Astrocyte (in vitro differentiated cells and primary cell): ENCODE measurements around the gene FRMD3. TPM values are rescaled to one million over a fixed set of nuclear protein-coding genes. Genes with fewer than 3 reads are reported as not detected.

ENCODE experiments used
- DNase-seq: peaks from one replicate; pipeline ENCODE4 v3.0.0-alpha.2; 2010; ENCODE audit warnings: low read depth
- FAIRE-seq: peaks from 2 replicates; lab custom pipeline; 2011; peaks lifted over from hg19 to GRCh38; lab: Jason Lieb, UNC
- H2AFZ ChIP-seq: 2 replicates; pipeline ENCODE4 v1.6.0; 2012; ENCODE audit warnings: low read depth, low read length, inconsistent platforms
- H3K27ac ChIP-seq: 2 replicates; pipeline ENCODE4 v1.5.1; 2011; ENCODE audit warnings: low read depth, low read length, inconsistent platforms
- H3K27me3 ChIP-seq: 2 replicates; pipeline ENCODE4 v1.6.0; 2011; ENCODE audit warnings: low read length, inconsistent platforms; ENCODE audit not compliant: insufficient read depth
- H3K36me3 ChIP-seq: 2 replicates; pipeline ENCODE4 v1.5.1; 2011; ENCODE audit warnings: low read length, inconsistent platforms; ENCODE audit not compliant: insufficient read depth
- H3K4me1 ChIP-seq: 2 replicates; pipeline ENCODE4 v1.5.1; 2011; ENCODE audit warnings: low read length, inconsistent platforms; ENCODE audit not compliant: insufficient read depth
- H3K4me2 ChIP-seq: 2 replicates; pipeline ENCODE4 v1.6.0; 2012; ENCODE audit warnings: low read length, inconsistent platforms
- H3K4me3 ChIP-seq: 2 replicates; pipeline ENCODE4 v1.5.1; 2011; ENCODE audit warnings: low read depth, mild to moderate bottlenecking, low read length, inconsistent platforms; ENCODE audit not compliant: insufficient read depth
- H3K79me2 ChIP-seq: 2 replicates; pipeline ENCODE4 v1.6.0; 2012; ENCODE audit warnings: mild to moderate bottlenecking, low read length, inconsistent platforms; ENCODE audit not compliant: insufficient read depth
- H3K9ac ChIP-seq: 2 replicates; pipeline ENCODE4 v1.6.0; 2012; ENCODE audit warnings: mild to moderate bottlenecking, low read length, inconsistent platforms
- H3K9me3 ChIP-seq: 2 replicates; pipeline ENCODE4 v1.5.1; 2012; ENCODE audit warnings: low read depth, mild to moderate bottlenecking, low read length, inconsistent platforms; ENCODE audit not compliant: insufficient read depth
- H4K20me1 ChIP-seq: 2 replicates; pipeline ENCODE4 v1.6.0; 2012; ENCODE audit warnings: low read length, inconsistent platforms; ENCODE audit not compliant: insufficient read depth
- H3K27ac Mint-ChIP-seq: one replicate; pipeline ENCODE4 v1.8.0; 2021; ENCODE audit warnings: mild to moderate bottlenecking, mixed read lengths; ENCODE audit not compliant: unreplicated experiment
- H3K27me3 Mint-ChIP-seq: one replicate; pipeline ENCODE4 v1.8.0; 2021; ENCODE audit warnings: low read depth, mixed read lengths; ENCODE audit not compliant: unreplicated experiment
- H3K36me3 Mint-ChIP-seq: one replicate; pipeline ENCODE4 v1.8.0; 2021; ENCODE audit warnings: low read depth, mixed read lengths; ENCODE audit not compliant: unreplicated experiment
- H3K4me1 Mint-ChIP-seq: one replicate; pipeline ENCODE4 v1.8.0; 2021; ENCODE audit warnings: low read depth, mixed read lengths; ENCODE audit not compliant: unreplicated experiment
- H3K4me3 Mint-ChIP-seq: one replicate; pipeline ENCODE4 v1.8.0; 2021; ENCODE audit warnings: mild to moderate bottlenecking, moderate library complexity, mixed read lengths; ENCODE audit not compliant: unreplicated experiment
- H3K9me3 Mint-ChIP-seq: one replicate; pipeline ENCODE4 v1.8.0; 2021; ENCODE audit warnings: mild to moderate bottlenecking, mixed read lengths; ENCODE audit not compliant: unreplicated experiment
- CTCF ChIP-seq: IDR thresholded peaks from 2 replicates; pipeline ENCODE4 v1.5.1; 2011; ENCODE audit warnings: low read depth, mild to moderate bottlenecking, inconsistent platforms, low read length, moderate library complexity; ENCODE audit not compliant: insufficient read depth
- EZH2 ChIP-seq: IDR thresholded peaks from 2 replicates; pipeline ENCODE4 v1.6.1; 2012; ENCODE audit warnings: mild to moderate bottlenecking, low read length, inconsistent platforms; ENCODE audit not compliant: insufficient read depth
- total RNA-seq: library from RNA; stranded (reverse); gene quantifications from 2 replicates; pipeline ENCODE4 v1.2.1, GENCODE V29; 2021

The FRMD3 gene
- total RNA-seq, 1 donor from 2014 or later, result 0.39 TPM

- H3K27me3 ChIP-seq, result no peaks in the 10 kb centered on the region
- H3K9me3 ChIP-seq, result no peaks in the 10 kb centered on the region
- no peaks in the 10 kb centered on the region for H3K4me1 ChIP-seq
- TF ChIP-seq CTCF (no peak), EZH2 (no peak)
- no peak overlapping the region for H3K4me3 Mint-ChIP-seq
- H4K20me1 ChIP-seq, result no peaks in the 10 kb centered on the region
- H3K4me2 ChIP-seq, result no peak overlapping the region
- peaks cover 9% of the 10 kb centered on the region for H3K27me3 Mint-ChIP-seq
- no peak overlapping the region for H2AFZ ChIP-seq
- no peaks in the 10 kb centered on the region for H3K4me1 Mint-ChIP-seq
- no peak for FAIRE-seq
- DNase-seq, result no peak
- H3K27ac ChIP-seq, result no peak overlapping the region
- H3K36me3 Mint-ChIP-seq, result no peaks in the 10 kb centered on the region
- H3K27ac Mint-ChIP-seq, result no peak overlapping the region
- H3K79me2 ChIP-seq, result no peaks in the 10 kb centered on the region
- H3K4me3 ChIP-seq, result no peak overlapping the region
- H3K36me3 ChIP-seq, result no peaks in the 10 kb centered on the region
- H3K9ac ChIP-seq, result no peak overlapping the region
- H3K9me3 Mint-ChIP-seq, result peaks cover 1% of the 10 kb centered on the region
Measured at GRCh38 chr9:83291196-83291595, 247.0 kb downstream of the FRMD3 start.

- TF ChIP-seq EZH2, result no peak
- TF ChIP-seq CTCF, result no peak
- H3K27me3 Mint-ChIP-seq, result peaks cover 5% of the 10 kb centered on the region
- no peak for FAIRE-seq
- H3K36me3 Mint-ChIP-seq, result no peaks in the 10 kb centered on the region
- Histone ChIP-seq H3K4me1 (no peaks in the 10 kb centered on the region), H3K27me3 (peaks cover 2% of the 10 kb centered on the region), H3K9me3 (no peaks in the 10 kb centered on the region), H3K4me2 (no peak overlapping the region), H4K20me1 (no peaks in the 10 kb centered on the region), H3K9ac (no peak overlapping the region), H3K4me3 (no peak overlapping the region), H3K36me3 (no peaks in the 10 kb centered on the region), H3K79me2 (no peaks in the 10 kb centered on the region), H3K27ac (no peak overlapping the region), H2AFZ (no peak overlapping the region)
- no peak for DNase-seq
- no peaks in the 10 kb centered on the region for H3K4me1 Mint-ChIP-seq
- no peak overlapping the region for H3K4me3 Mint-ChIP-seq
- H3K27ac Mint-ChIP-seq, result no peak overlapping the region
- H3K9me3 Mint-ChIP-seq, result peaks cover 1% of the 10 kb centered on the region
Measured at GRCh38 chr9:83290692-83291091, 247.5 kb downstream of the FRMD3 start.

GRCh38 chr9:83287021-83287420 lies 251.2 kb downstream of the FRMD3 start:
- peaks cover 1% of the 10 kb centered on the region for H3K4me1 ChIP-seq
- Mint-ChIP-seq H3K27me3 (peaks cover 5% of the 10 kb centered on the region), H3K27ac (no peak overlapping the region), H3K9me3 (peaks cover 1% of the 10 kb centered on the region), H3K4me1 (peaks cover 4% of the 10 kb centered on the region), H3K36me3 (no peaks in the 10 kb centered on the region), H3K4me3 (no peak overlapping the region)
- no peak overlapping the region for H3K4me3 ChIP-seq
- FAIRE-seq (no peak), DNase-seq (no peak)
- no peak overlapping the region for H3K9ac ChIP-seq
- no peaks in the 10 kb centered on the region for H3K9me3 ChIP-seq
- H3K27ac ChIP-seq, result no peak overlapping the region
- H3K79me2 ChIP-seq, result no peaks in the 10 kb centered on the region
- H2AFZ ChIP-seq, result no peak overlapping the region
- TF ChIP-seq EZH2 (no peak), CTCF (no peak)
- H4K20me1 ChIP-seq, result no peaks in the 10 kb centered on the region
- H3K27me3 ChIP-seq, result peaks cover 2% of the 10 kb centered on the region
- H3K36me3 ChIP-seq, result no peaks in the 10 kb centered on the region
- H3K4me2 ChIP-seq, result no peak overlapping the region
